Upper lobe of left lung (tissue), 6 donors: ENCODE measurements around the gene PTDSS2. TPM values are rescaled to one million over a fixed set of nuclear protein-coding genes. Genes with fewer than 3 reads are reported as not detected.

Source experiments
- ATAC-seq, 2 donors: fragments of 200-7000 bp; cut with Tn5 transposase; one replicate each; pipeline ENCODE4 v1.9.1; 2022; ENCODE audit warnings: mild to moderate bottlenecking in 2 of 2, moderate library complexity in 2 of 2; ENCODE audit not compliant: low FRiP score in 2 of 2
- DNase-seq, 2 donors: peaks; one replicate each; pipeline ENCODE4 v3.0.0-alpha.2; 2019 to 2020
- H3K27ac ChIP-seq, 4 donors: fragments of 200-600 bp; sonication (generic); one replicate each; pipeline ENCODE4 v1.5.1; 2016 to 2019
- H3K27me3 ChIP-seq, 4 donors: fragments of 200-600 bp; sonication (generic); one replicate each; pipeline ENCODE4 v1.5.1; 2017 to 2019
- H3K36me3 ChIP-seq, 4 donors: fragments of 200-600 bp; sonication (generic); one replicate each; pipeline ENCODE4 v1.5.1; 2016 to 2019
- H3K4me1 ChIP-seq, 4 donors: fragments of 200-600 bp; sonication (generic); one replicate each; pipeline ENCODE4 v1.5.1; 2018 to 2019
- H3K4me3 ChIP-seq, 4 donors: fragments of 200-600 bp; sonication (generic); one replicate each; pipeline ENCODE4 v1.5.1; 2017 to 2019; ENCODE audit warnings: mild to moderate bottlenecking in 2 of 4, moderate library complexity in 1 of 4
- H3K9me3 ChIP-seq, 4 donors: fragments of 200-600 bp; sonication (generic); one replicate each; pipeline ENCODE4 v1.5.1; 2018 to 2019
- CTCF ChIP-seq, 6 experiments: fragments of 450-650 bp in 4 of 6; fragments of 200-600 bp in 2 of 6; sonication (generic) in 2 of 6; IDR thresholded peaks; one replicate each; pipeline ENCODE4 v1.5.1; 2016 to 2019; ENCODE audit warnings: antibody characterized with exemption in 6 of 6
- EP300 ChIP-seq, 4 donors: sonication (generic); formaldehyde crosslinking; IDR thresholded peaks; one replicate each; pipeline ENCODE4 v1.5.1; 2017; ENCODE audit warnings: antibody characterized with exemption in 4 of 4, control low read depth in 2 of 4
- POLR2A ChIP-seq, 4 donors: fragments of 450-650 bp; IDR thresholded peaks; one replicate each; pipeline ENCODE4 v1.5.1; 2016 to 2017; ENCODE audit warnings: antibody characterized with exemption in 4 of 4, mild to moderate bottlenecking in 2 of 4
- POLR2AphosphoS5 ChIP-seq, 2 donors: sonication (generic); formaldehyde crosslinking; IDR thresholded peaks; one replicate each; pipeline ENCODE4 v1.5.1; 2017; ENCODE audit warnings: antibody characterized with exemption in 2 of 2
- WGBS, 2 donors: methylation state at CpG; one replicate each; pipeline ENCODE4 v1.1.5; 2017 to 2018; 5-methylcytosine and 5-hydroxymethylcytosine counted together
- total RNA-seq, 6 donors: library from RNA; depleted of rRNA in 4 of 6; stranded (reverse); fragments of >200 nt in 4 of 6; gene quantifications; one replicate each; pipeline versions ENCODE4 v1.1.0 to v1.2.1, GENCODE V29; 2016 to 2021
- donor health status: DM: no; HTN: no; CAD: no; lungs with moderate emphysema.
- donor health status: DM: no; HTN: yes; CAD: no; lungs with severe emphysema.

The PTDSS2 gene
- total RNA-seq, 6 donors from 2014 or later, result 29.6 to 188 (median 45.1) TPM

DNA sequence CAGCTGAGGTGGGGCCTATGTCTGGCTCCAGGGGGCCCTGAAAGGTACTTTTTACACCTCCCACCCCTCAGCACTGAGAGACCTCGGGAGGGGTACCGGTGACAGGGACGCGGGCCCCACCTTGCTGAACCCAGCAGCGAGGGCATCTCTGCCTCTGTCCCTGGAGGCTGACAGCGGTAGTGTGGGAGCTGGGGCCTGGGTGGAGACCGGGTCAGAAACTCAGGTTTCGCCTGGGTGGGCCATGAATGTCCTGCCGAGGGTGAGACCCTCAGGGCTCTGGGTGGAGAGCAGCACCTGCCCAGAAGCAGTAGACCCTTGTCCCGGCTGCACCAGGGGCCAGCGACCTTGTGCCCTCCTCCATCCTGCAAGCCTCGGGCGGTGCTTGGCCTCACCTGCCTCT is 22.2 kb downstream of the PTDSS2 start:
- no peaks in the 10 kb centered on the region for H3K36me3 ChIP-seq
- H3K4me3 ChIP-seq, result no peak overlapping the region
- no peaks in the 10 kb centered on the region for H3K9me3 ChIP-seq
- WGBS, 2 donors, result 80 to 89% methylated on average over 1 to 13 of the region's 13 CpGs
- ATAC-seq (no peak), DNase-seq (peak in 1 of 2 donors; percentile 68)
- TF ChIP-seq POLR2A (IDR thresholded peaks at IDR 0.05) (no peak), POLR2AphosphoS5 (IDR thresholded peaks at IDR 0.05) (no peak), CTCF (IDR thresholded peaks at IDR 0.05) (no peak), EP300 (IDR thresholded peaks at IDR 0.05) (no peak)
- H3K27me3 ChIP-seq, result no peaks in the 10 kb centered on the region
- no peak overlapping the region for H3K27ac ChIP-seq
- peaks cover 18 to 27% (median 22%) of the 10 kb centered on the region in 4 donors for H3K4me1 ChIP-seq

- H3K9me3 ChIP-seq, result no peaks in the 10 kb centered on the region
- no peak overlapping the region for H3K4me3 ChIP-seq
- DNase-seq (peak in 1 of 2 donors; percentile 68), ATAC-seq (no peak)
- H3K27ac ChIP-seq, result no peak overlapping the region
- peaks cover 18 to 27% (median 22%) of the 10 kb centered on the region in 4 donors for H3K4me1 ChIP-seq
- TF ChIP-seq POLR2AphosphoS5 (IDR thresholded peaks at IDR 0.05) (no peak), POLR2A (IDR thresholded peaks at IDR 0.05) (no peak), EP300 (IDR thresholded peaks at IDR 0.05) (no peak), CTCF (IDR thresholded peaks at IDR 0.05) (no peak)
- H3K27me3 ChIP-seq, result no peaks in the 10 kb centered on the region
- no peaks in the 10 kb centered on the region for H3K36me3 ChIP-seq
- WGBS, 2 donors, result 89 to 97% methylated on average over 8 to 28 of the region's 28 CpGs
These were observed 22.7 kb downstream of the PTDSS2 start for GRCh38 chr11:472816-473215.

DNA sequence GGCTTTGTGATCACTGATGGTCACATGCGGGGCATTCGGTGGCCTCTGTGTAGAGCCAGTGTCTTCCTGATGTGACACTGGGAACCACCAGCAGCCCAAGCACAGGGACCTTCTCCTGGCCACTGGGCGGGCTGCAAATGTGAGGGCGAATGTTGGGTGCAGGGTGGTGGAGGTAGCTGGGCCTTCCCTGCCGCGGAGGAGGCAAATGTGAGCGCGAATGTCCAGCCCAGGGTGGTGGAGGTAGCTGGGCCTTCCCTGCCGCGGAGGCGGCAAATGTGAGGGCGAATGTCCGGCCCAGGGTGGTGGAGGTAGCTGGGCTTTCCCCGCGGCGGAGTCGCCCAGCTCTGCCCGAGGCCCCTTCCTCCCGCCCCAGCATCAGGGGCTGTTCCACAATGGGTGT is 23.3 kb downstream of the PTDSS2 start:
- 95 to 96% methylated on average over 16 to 17 of the region's 19 CpGs for WGBS, 2 donors
- H3K36me3 ChIP-seq, result no peaks in the 10 kb centered on the region
- H3K4me3 ChIP-seq, result no peak overlapping the region
- H3K4me1 ChIP-seq, result peaks cover 18 to 25% (median 21%) of the 10 kb centered on the region in 4 donors
- no peaks in the 10 kb centered on the region for H3K27me3 ChIP-seq
- ATAC-seq (no peak), DNase-seq (peak in 1 of 2 donors; percentile 69)
- no peak overlapping the region for H3K27ac ChIP-seq
- TF ChIP-seq POLR2A (IDR thresholded peaks at IDR 0.05) (no peak), EP300 (IDR thresholded peaks at IDR 0.05) (no peak), POLR2AphosphoS5 (IDR thresholded peaks at IDR 0.05) (no peak), CTCF (IDR thresholded peaks at IDR 0.05) (no peak)
- no peaks in the 10 kb centered on the region for H3K9me3 ChIP-seq

DNA sequence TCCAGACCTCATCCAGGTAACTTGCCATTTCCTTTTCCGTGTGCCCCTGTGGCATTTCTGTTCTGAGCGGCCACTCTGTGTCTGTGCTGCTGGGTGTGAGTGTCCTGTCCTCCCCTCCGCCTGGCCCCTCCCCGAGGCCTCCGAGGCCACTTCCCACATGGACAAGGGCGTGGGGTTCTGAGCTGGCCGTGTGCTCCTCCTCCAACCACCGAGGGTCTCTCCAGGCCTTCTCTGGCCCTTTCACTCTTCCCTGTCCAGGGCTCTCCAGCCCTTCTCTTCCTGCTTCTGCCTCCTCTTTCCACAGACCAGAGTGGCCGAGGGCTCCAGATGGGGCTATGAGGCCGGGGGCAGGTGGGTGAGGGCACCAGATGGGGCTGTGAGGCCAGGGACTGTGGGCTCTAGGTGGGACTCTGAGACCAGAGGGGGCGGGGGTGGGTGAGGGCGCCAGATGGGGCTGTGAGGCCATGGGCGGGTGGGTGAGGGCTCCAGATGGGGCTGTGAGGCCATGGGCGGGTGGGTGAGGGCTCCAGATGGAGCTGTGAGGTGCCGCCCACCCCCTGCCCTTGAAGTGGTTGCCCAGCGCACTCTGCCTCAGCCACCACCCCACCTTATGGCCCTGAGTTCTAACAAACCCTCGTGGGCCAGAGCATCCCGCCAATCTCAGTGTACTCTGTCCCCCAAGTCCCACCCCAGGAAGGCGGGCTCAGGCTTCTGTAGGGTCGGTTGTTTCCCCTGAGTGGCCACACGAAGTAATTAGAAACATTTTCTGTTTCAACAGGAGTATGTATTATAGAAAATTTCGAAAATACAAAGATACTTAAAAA is 24.1 kb downstream of the PTDSS2 start:
- H3K4me3 ChIP-seq, result no peak overlapping the region
- H3K36me3 ChIP-seq, result no peaks in the 10 kb centered on the region
- H3K9me3 ChIP-seq, result no peaks in the 10 kb centered on the region
- WGBS, 2 donors, result 87 to 90% methylated on average over 19 of the region's 22 CpGs
- DNase-seq (peak in 1 of 2 donors; percentile 53), ATAC-seq (no peak)
- no peaks in the 10 kb centered on the region for H3K27me3 ChIP-seq
- no peak for TF ChIP-seq POLR2A (IDR thresholded peaks at IDR 0.05)
- peaks cover 18 to 20% (median 20%) of the 10 kb centered on the region in 4 donors for H3K4me1 ChIP-seq
- H3K27ac ChIP-seq, result no peak overlapping the region

DNA sequence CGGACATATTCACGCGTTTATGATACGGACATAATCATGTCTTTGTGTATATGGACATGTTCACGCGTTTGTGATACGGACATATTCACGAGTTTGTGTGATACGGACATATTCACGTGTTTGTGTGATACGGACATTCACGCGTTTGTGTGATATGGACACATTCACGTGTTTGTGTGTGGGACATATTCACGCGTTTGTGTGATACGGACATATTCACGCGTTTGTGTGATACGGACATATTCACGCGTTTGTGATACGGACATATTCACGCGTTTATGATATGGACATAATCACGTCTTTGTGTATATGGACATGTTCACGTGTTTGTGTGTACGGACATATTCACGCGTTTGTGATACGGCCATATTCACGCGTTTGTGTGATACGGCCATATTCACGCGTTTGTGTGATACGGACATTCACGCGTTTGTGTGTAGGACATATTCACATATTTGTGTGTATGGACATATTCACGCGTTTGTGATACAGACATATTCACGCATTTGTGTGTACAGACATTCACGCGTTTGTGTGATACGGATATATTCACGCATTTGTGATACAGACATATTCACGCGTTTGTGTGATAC is 24.9 kb downstream of the PTDSS2 start:
- Histone ChIP-seq H3K27me3 (no peaks in the 10 kb centered on the region), H3K36me3 (no peaks in the 10 kb centered on the region), H3K4me3 (no peak overlapping the region), H3K4me1 (peaks cover 11 to 13% (median 12%) of the 10 kb centered on the region in 4 donors), H3K9me3 (no peaks in the 10 kb centered on the region), H3K27ac (no peak overlapping the region)
- WGBS, 2 donors, result 94 to 95% methylated on average over 48 of the region's 48 CpGs
- TF ChIP-seq POLR2A (IDR thresholded peaks at IDR 0.05) (no peak), CTCF (IDR thresholded peaks at IDR 0.05) (no peak), POLR2AphosphoS5 (IDR thresholded peaks at IDR 0.05) (no peak), EP300 (IDR thresholded peaks at IDR 0.05) (no peak)
- ATAC-seq (no peak), DNase-seq (no peak)
